Fibroblast of lung (primary cell): Measurements from ENCODE around the gene INTS11. TPM values are rescaled to one million over a fixed set of nuclear protein-coding genes. Genes with fewer than 3 reads are reported as not detected.

Experiments
- DNase-seq, 2 donors: peaks; one replicate each; pipeline versions ENCODE4 v3.0.0 to v3.0.0-alpha.2; 2010; ENCODE audit warnings: low read depth in 2 of 2
- H2AFZ ChIP-seq: 2 replicates; pipeline ENCODE4 v1.5.1; 2012; ENCODE audit warnings: low read length, control low read depth, inconsistent platforms
- H3K27ac ChIP-seq: 2 replicates; pipeline ENCODE4 v1.5.1; 2011; ENCODE audit warnings: low read length, control low read depth; ENCODE audit not compliant: insufficient read depth
- H3K27me3 ChIP-seq: 2 replicates; pipeline ENCODE4 v1.5.1; 2011; ENCODE audit warnings: mild to moderate bottlenecking, low read length; ENCODE audit not compliant: control insufficient read depth, insufficient read depth
- H3K36me3 ChIP-seq: 2 replicates; pipeline ENCODE4 v1.5.1; 2011; ENCODE audit warnings: low read length; ENCODE audit not compliant: control insufficient read depth, insufficient read depth
- H3K4me1 ChIP-seq: 2 replicates; pipeline ENCODE4 v1.5.1; 2011; ENCODE audit warnings: low read length; ENCODE audit not compliant: control insufficient read depth, insufficient read depth; ENCODE audit errors: extremely low read depth
- H3K4me2 ChIP-seq: 2 replicates; pipeline ENCODE4 v1.5.1; 2011; ENCODE audit warnings: low read length, control low read depth; ENCODE audit not compliant: insufficient read depth; ENCODE audit errors: extremely low read depth
- H3K4me3 ChIP-seq, 4 experiments: fragments of 200-600 bp in 1 of 4; sonication (generic) in 1 of 4; replicated peaks in 1 of 4; 2 replicates each; pipeline ENCODE4 v1.5.1; 2011 to 2016; ENCODE audit warnings: low read length in 4 of 4, low read depth in 3 of 4, mild to moderate bottlenecking in 3 of 4, control low read depth in 2 of 4, inconsistent platforms in 1 of 4, mixed read lengths in 1 of 4; ENCODE audit not compliant: insufficient read depth in 1 of 4; ENCODE audit errors: control extremely low read depth in 1 of 4
- H3K79me2 ChIP-seq: 2 replicates; pipeline ENCODE4 v1.5.1; 2012; ENCODE audit warnings: mild to moderate bottlenecking, low read length, inconsistent platforms; ENCODE audit not compliant: control insufficient read depth, insufficient read depth
- H3K9ac ChIP-seq: 2 replicates; pipeline ENCODE4 v1.5.1; 2011; ENCODE audit warnings: mild to moderate bottlenecking, low read length, control low read depth; ENCODE audit not compliant: insufficient read depth
- H3K9me3 ChIP-seq: 2 replicates; pipeline ENCODE4 v1.5.1; 2012; ENCODE audit warnings: low read depth, low read length; ENCODE audit not compliant: control insufficient read depth, insufficient read depth
- H4K20me1 ChIP-seq: 2 replicates; pipeline ENCODE4 v1.5.1; 2011; ENCODE audit warnings: low read length; ENCODE audit not compliant: control insufficient read depth, insufficient read depth; ENCODE audit errors: extremely low read depth
- CTCF ChIP-seq, 2 donors: IDR thresholded peaks in 1 of 2; conservative IDR thresholded peaks in 1 of 2; 1 replicate in 1 of 2; 2 replicates in 1 of 2; pipeline ENCODE4 v1.5.1; 2011 to 2012; ENCODE audit warnings: low read length in 2 of 2, control low read depth in 1 of 2, inconsistent platforms in 1 of 2, low read depth in 1 of 2, mild to moderate bottlenecking in 1 of 2
- EZH2 ChIP-seq: IDR thresholded peaks from 2 replicates; pipeline ENCODE4 v1.5.1; 2012; ENCODE audit warnings: low read length, control low read depth, mild to moderate bottlenecking; ENCODE audit errors: missing control alignments
- polyA plus RNA-seq, 2 donors: library from polyadenylated mRNA; depleted of rRNA in 1 of 2; stranded (reverse) in 1 of 2; unstranded in 1 of 2; fragments of >200 nt; gene quantifications; 2 replicates each; pipeline ENCODE4 v1.2.1, GENCODE V29; 2011 to 2012; ENCODE audit warnings: missing spikeins in 1 of 2
- total RNA-seq: library from RNA; depleted of rRNA; stranded (reverse); fragments of >200 nt; gene quantifications from 2 replicates; pipeline ENCODE4 v1.2.1, GENCODE V29; 2014

INTS11 gene
- total and polyA plus RNA-seq, 2 donors (not counting 1 experiment from before 2014, with no cell fraction given): 44.1 to 69.2 TPM

- TF ChIP-seq CTCF (conservative IDR thresholded peaks at IDR 0.05 in 1 of 2, IDR thresholded peaks at IDR 0.05 in 1 of 2; ENCODE audit: low read depth in 1 of 2, low read length in 2 of 2) (no peak), EZH2 (no peak)
- no peak overlapping the region for H2AFZ ChIP-seq
- no peaks in the 10 kb centered on the region for H3K36me3 ChIP-seq
- no peak overlapping the region for H3K9ac ChIP-seq
- no peaks in the 10 kb centered on the region for H3K9me3 ChIP-seq
- no peak overlapping the region for H3K27ac ChIP-seq
- H3K4me3 ChIP-seq: no peak overlapping the region
- DNase-seq: no peak
- no peaks in the 10 kb centered on the region for H3K79me2 ChIP-seq
- H3K4me1 ChIP-seq: peaks cover 7% of the 10 kb centered on the region
- no peaks in the 10 kb centered on the region for H3K27me3 ChIP-seq
- H4K20me1 ChIP-seq: no peaks in the 10 kb centered on the region
- no peak overlapping the region for H3K4me2 ChIP-seq
Observed at GRCh38 chr1:1278620-1279019, 45.8 kb downstream of the INTS11 start.

GRCh38 chr1:1275836-1276235, 48.6 kb downstream of the INTS11 start:
- H3K27ac ChIP-seq: no peak overlapping the region
- H3K4me1 ChIP-seq: peaks cover 14% of the 10 kb centered on the region
- H3K79me2 ChIP-seq: peaks cover 27% of the 10 kb centered on the region
- no peak overlapping the region for H3K4me2 ChIP-seq
- no peaks in the 10 kb centered on the region for H3K9me3 ChIP-seq
- H3K4me3 ChIP-seq: no peak overlapping the region
- no peaks in the 10 kb centered on the region for H3K27me3 ChIP-seq
- no peaks in the 10 kb centered on the region for H3K36me3 ChIP-seq
- peak in 1 of 2 donors; percentile 74 for DNase-seq
- no peak overlapping the region for H2AFZ ChIP-seq
- TF ChIP-seq EZH2: no peak
- no peak for TF ChIP-seq CTCF (conservative IDR thresholded peaks at IDR 0.05 in 1 of 2, IDR thresholded peaks at IDR 0.05 in 1 of 2; ENCODE audit: low read depth in 1 of 2, low read length in 2 of 2)
- no peaks in the 10 kb centered on the region for H4K20me1 ChIP-seq
- H3K9ac ChIP-seq: no peak overlapping the region

- no peak for DNase-seq
- Histone ChIP-seq H3K27me3 (no peaks in the 10 kb centered on the region), H3K9me3 (no peaks in the 10 kb centered on the region), H2AFZ (no peak overlapping the region), H3K9ac (peak overlapping the region; percentile 82), H3K4me1 (peaks cover 20% of the 10 kb centered on the region), H3K4me3 (peak overlapping the region in 2 of 4 experiments; percentile 71 to 82), H3K36me3 (no peaks in the 10 kb centered on the region), H4K20me1 (no peaks in the 10 kb centered on the region), H3K27ac (peak overlapping the region; percentile 73), H3K4me2 (peak overlapping the region; percentile 87), H3K79me2 (peaks cover 35% of the 10 kb centered on the region)
- TF ChIP-seq CTCF (conservative IDR thresholded peaks at IDR 0.05 in 1 of 2, IDR thresholded peaks at IDR 0.05 in 1 of 2; ENCODE audit: low read depth in 1 of 2, low read length in 2 of 2): no peak
- TF ChIP-seq EZH2: no peak
Observed at GRCh38 chr1:1274931-1275431, 49.5 kb downstream of the INTS11 start.
